Endothelial cell (in vitro differentiated cells): ENCODE data around the gene SPAG9. TPM values are rescaled to one million over a fixed set of nuclear protein-coding genes. Genes with fewer than 3 reads are reported as not detected.
A peak's percentile ranks its signal among the peaks of the same experiment; 100 is the strongest.

ENCODE experiments used
- DNase-seq: peaks from one replicate; pipeline ENCODE4 v3.0.0; 2021; ENCODE audit warnings: low spot score
- H3K27ac Mint-ChIP-seq: one replicate; pipeline ENCODE4 v1.8.0; 2021; ENCODE audit warnings: mixed read lengths, inconsistent platforms; ENCODE audit not compliant: unreplicated experiment
- H3K27me3 Mint-ChIP-seq: one replicate; pipeline ENCODE4 v1.8.0; 2021; ENCODE audit warnings: mild to moderate bottlenecking, moderate library complexity, mixed read lengths, inconsistent platforms; ENCODE audit not compliant: unreplicated experiment
- H3K36me3 Mint-ChIP-seq: one replicate; pipeline ENCODE4 v1.8.0; 2021; ENCODE audit warnings: mild to moderate bottlenecking, low read depth, mixed read lengths, inconsistent platforms; ENCODE audit not compliant: unreplicated experiment
- H3K4me1 Mint-ChIP-seq: one replicate; pipeline ENCODE4 v1.8.0; 2021; ENCODE audit warnings: mild to moderate bottlenecking, mixed read lengths, inconsistent platforms; ENCODE audit not compliant: unreplicated experiment
- H3K4me3 Mint-ChIP-seq: one replicate; pipeline ENCODE4 v1.8.0; 2021; ENCODE audit warnings: mild to moderate bottlenecking, mixed read lengths, inconsistent platforms; ENCODE audit not compliant: unreplicated experiment
- H3K9me3 Mint-ChIP-seq: one replicate; pipeline ENCODE4 v1.8.0; 2021; ENCODE audit warnings: mixed read lengths, inconsistent platforms; ENCODE audit not compliant: unreplicated experiment
- total RNA-seq: library from RNA; stranded (reverse); fragmentation: NEBNext Ultra II Directional; extraction: Animal tissue kit (Norgen Biotek cat#: 25700); gene quantifications from one replicate; pipeline ENCODE4 v1.2.1, GENCODE V29; 2021; ENCODE audit not compliant: unreplicated experiment
- TF ChIP-seq, protein P1 (sequence below): fragments of 200-600 bp; sonication (generic); IDR thresholded peaks from one replicate; pipeline ENCODE4 v1.5.0; 2021; ENCODE audit warnings: antibody characterized with exemption; ENCODE audit not compliant: unreplicated experiment

Gene SPAG9
- total RNA-seq, 1 donor from 2014 or later = 107 TPM

- Mint-ChIP-seq H3K36me3 (no peaks in the 10 kb centered on the region), H3K27ac (no peak overlapping the region), H3K27me3 (peaks cover 15% of the 10 kb centered on the region), H3K9me3 (no peaks in the 10 kb centered on the region), H3K4me1 (peaks cover 15% of the 10 kb centered on the region), H3K4me3 (no peak overlapping the region)
- no peak for DNase-seq
- TF ChIP-seq, protein P1, sequence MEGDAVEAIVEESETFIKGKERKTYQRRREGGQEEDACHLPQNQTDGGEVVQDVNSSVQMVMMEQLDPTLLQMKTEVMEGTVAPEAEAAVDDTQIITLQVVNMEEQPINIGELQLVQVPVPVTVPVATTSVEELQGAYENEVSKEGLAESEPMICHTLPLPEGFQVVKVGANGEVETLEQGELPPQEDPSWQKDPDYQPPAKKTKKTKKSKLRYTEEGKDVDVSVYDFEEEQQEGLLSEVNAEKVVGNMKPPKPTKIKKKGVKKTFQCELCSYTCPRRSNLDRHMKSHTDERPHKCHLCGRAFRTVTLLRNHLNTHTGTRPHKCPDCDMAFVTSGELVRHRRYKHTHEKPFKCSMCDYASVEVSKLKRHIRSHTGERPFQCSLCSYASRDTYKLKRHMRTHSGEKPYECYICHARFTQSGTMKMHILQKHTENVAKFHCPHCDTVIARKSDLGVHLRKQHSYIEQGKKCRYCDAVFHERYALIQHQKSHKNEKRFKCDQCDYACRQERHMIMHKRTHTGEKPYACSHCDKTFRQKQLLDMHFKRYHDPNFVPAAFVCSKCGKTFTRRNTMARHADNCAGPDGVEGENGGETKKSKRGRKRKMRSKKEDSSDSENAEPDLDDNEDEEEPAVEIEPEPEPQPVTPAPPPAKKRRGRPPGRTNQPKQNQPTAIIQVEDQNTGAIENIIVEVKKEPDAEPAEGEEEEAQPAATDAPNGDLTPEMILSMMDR = no peak
Measured at GRCh38 chr17:50946223-50946890, 174.3 kb downstream of the SPAG9 start.

GRCh38 chr17:50945779-50946222 is 174.9 kb downstream of the SPAG9 start:
- no peak overlapping the region for H3K4me3 Mint-ChIP-seq
- peaks cover 15% of the 10 kb centered on the region for H3K27me3 Mint-ChIP-seq
- H3K9me3 Mint-ChIP-seq = no peaks in the 10 kb centered on the region
- peaks cover 14% of the 10 kb centered on the region for H3K4me1 Mint-ChIP-seq
- TF ChIP-seq, protein P1 = no peak
- DNase-seq = no peak
- H3K27ac Mint-ChIP-seq = no peak overlapping the region
- no peaks in the 10 kb centered on the region for H3K36me3 Mint-ChIP-seq

GRCh38 chr17:50944902-50945720 is 175.6 kb downstream of the SPAG9 start:
- no peaks in the 10 kb centered on the region for H3K36me3 Mint-ChIP-seq
- H3K4me1 Mint-ChIP-seq = peaks cover 12% of the 10 kb centered on the region
- TF ChIP-seq, protein P1 = no peak
- no peaks in the 10 kb centered on the region for H3K9me3 Mint-ChIP-seq
- no peak overlapping the region for H3K27ac Mint-ChIP-seq
- DNase-seq = no peak
- peaks cover 15% of the 10 kb centered on the region for H3K27me3 Mint-ChIP-seq
- H3K4me3 Mint-ChIP-seq = no peak overlapping the region

DNA sequence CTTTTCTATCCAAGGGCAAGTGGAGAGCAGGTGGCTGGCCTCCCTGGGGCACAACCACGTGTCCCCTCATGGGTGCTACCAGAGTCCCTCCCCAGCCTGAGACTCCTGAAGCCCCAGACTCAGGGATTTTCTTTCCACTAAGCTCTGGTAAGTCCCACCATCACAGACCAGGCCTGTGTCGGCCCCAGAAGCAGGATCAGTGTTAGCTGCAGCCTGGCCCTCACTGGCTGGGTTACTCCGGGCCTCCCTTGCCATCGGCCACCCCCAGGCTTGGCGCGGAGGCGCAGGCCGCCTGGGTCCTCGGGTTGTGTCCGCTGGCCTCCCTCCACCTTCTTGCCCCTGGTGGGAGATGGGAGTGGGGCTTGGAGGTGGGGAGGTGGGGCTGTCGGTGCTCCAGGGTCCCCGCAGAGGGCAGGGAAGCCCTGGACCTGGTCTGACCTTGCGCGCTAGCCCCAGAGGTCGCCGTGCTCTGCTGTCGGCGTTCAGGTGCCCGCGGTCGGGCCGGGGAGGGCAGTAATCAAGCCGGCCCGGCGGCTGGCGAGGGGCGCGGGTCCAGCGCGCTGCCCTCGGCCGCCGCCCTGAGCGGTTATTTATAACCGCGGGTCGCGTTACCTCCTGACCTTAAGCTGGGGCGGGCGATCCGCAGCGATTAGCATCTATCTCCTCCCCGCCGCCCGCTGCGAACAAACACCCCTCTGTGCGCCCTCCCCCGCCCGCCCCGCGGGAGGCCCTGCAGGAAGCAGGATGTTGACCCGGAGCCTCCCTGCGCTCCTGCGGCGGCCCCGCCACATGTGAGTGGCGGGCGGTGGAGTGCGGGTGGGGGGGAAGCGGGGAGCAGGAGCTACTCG is 176.4 kb downstream of the SPAG9 start:
- H3K4me1 Mint-ChIP-seq = peaks cover 12% of the 10 kb centered on the region
- H3K9me3 Mint-ChIP-seq = no peaks in the 10 kb centered on the region
- no peaks in the 10 kb centered on the region for H3K36me3 Mint-ChIP-seq
- peaks cover 15% of the 10 kb centered on the region for H3K27me3 Mint-ChIP-seq
- DNase-seq = peak; percentile 72
- H3K4me3 Mint-ChIP-seq = no peak overlapping the region
- H3K27ac Mint-ChIP-seq = no peak overlapping the region
- TF ChIP-seq, protein P1 = no peak
